Activated T-cell treated with anti-CD3 and anti-CD28 coated beads, Interleukin-2, amount 50 U/mL, for 4 hours (primary cell): ENCODE results near the gene WWOX. TPM values are rescaled to one million over a fixed set of nuclear protein-coding genes. Genes with fewer than 3 reads are reported as not detected.

Experiments
- ATAC-seq, 2 donors: fragments of 200-7000 bp; cut with Tn5 transposase; one replicate each; pipeline ENCODE4 v1.10.0; 2021
- DNase-seq: peaks from one replicate; pipeline ENCODE4 v3.0.0-alpha.2; 2020
- H3K27me3 Mint-ChIP-seq: one replicate; pipeline ENCODE4 v1.8.0; 2021; ENCODE audit warnings: low read depth, mixed read lengths
- H3K36me3 Mint-ChIP-seq: one replicate; pipeline ENCODE4 v1.8.0; 2022; ENCODE audit warnings: mixed read lengths; ENCODE audit not compliant: insufficient read depth
- H3K4me1 Mint-ChIP-seq: one replicate; pipeline ENCODE4 v1.8.0; 2021; ENCODE audit warnings: low read depth, mixed read lengths
- H3K4me3 Mint-ChIP-seq: one replicate; pipeline ENCODE4 v1.8.0; 2021; ENCODE audit warnings: mild to moderate bottlenecking, moderate library complexity, mixed read lengths
- H3K9me3 Mint-ChIP-seq: one replicate; pipeline ENCODE4 v1.8.0; 2021; ENCODE audit warnings: mixed read lengths
- total RNA-seq, 3 donors: library from RNA; stranded (reverse); gene quantifications; one replicate each; pipeline ENCODE4 v1.2.1, GENCODE V29; 2021

WWOX gene
- total RNA-seq, 3 donors from 2014 or later, result 13.9 to 19.1 (median 18.9) TPM

GRCh38 chr16:78177987-78178386, 78.5 kb downstream of the WWOX start:
- no peak overlapping the region for H3K4me3 Mint-ChIP-seq
- H3K36me3 Mint-ChIP-seq, result peaks cover 7% of the 10 kb centered on the region
- ATAC-seq (no peak), DNase-seq (no peak)
- H3K4me1 Mint-ChIP-seq, result no peaks in the 10 kb centered on the region
- H3K27me3 Mint-ChIP-seq, result no peaks in the 10 kb centered on the region
- H3K9me3 Mint-ChIP-seq, result no peaks in the 10 kb centered on the region

DNA sequence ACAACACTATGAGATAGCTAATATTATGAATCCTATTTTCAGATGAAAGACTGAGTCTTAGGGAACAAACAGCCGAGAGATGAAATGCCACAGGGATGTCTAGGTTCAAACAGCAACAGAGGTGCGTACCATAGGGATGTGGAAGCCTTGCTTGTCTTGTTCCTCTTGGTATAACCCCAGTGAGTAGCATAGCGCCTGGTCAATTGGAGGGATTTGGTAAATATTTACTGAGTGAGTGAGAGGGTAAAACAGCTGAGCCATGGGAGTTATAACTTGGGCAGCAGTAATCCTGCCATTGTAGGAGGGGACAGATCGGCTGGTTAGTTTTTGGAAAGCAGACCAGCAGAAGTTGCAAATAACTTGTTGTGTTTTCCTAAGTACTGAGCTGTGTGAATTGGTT, 80.2 kb downstream of the WWOX start:
- no peaks in the 10 kb centered on the region for H3K4me1 Mint-ChIP-seq
- ATAC-seq, result no peak
- no peaks in the 10 kb centered on the region for H3K9me3 Mint-ChIP-seq
- H3K4me3 Mint-ChIP-seq, result no peak overlapping the region
- no peak for DNase-seq
- no peaks in the 10 kb centered on the region for H3K27me3 Mint-ChIP-seq
- peaks cover 4% of the 10 kb centered on the region for H3K36me3 Mint-ChIP-seq

GRCh38 chr16:78180349-78180748, 80.9 kb downstream of the WWOX start:
- DNase-seq, result no peak
- Mint-ChIP-seq H3K9me3 (no peaks in the 10 kb centered on the region), H3K36me3 (peaks cover 4% of the 10 kb centered on the region), H3K27me3 (no peaks in the 10 kb centered on the region), H3K4me3 (no peak overlapping the region), H3K4me1 (no peaks in the 10 kb centered on the region)
- ATAC-seq, result no peak

DNA sequence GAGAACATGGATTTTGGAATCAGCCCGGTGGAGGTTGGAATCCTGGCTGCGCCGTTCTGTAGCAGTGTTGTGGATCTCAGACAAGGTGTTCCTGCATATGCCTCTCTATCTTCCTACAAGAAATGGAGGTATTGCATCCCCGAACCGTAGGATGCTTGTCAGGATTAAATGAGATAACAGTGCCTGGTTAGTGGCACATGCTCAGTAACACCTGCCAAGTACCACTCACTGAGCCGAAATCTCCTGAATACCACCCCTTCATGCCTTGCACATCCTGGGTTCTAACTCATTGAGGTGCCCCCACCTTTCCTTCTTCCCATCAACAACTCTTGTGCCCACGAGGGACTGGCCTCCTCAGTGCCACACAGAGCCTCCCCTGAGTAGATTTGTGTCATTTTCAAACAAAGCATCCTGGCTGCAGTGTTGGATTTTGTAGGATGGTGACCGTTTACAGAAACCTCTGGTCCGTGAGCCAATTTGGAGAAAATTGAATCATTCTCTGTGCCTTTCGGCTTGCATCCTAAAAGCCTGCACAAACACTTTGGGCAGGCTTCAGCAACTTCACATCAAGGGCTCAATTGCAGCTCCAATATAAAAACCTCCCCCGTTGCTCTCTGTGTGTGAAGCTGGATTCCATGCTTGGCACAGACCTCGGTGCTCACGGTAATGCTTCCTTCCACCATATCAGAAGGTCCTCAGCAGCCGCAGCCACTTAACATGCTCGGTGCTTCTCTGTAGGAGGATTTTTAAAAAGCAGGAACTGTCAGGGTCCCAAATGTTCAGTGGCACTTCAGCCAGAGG, 84.2 kb downstream of the WWOX start:
- no peaks in the 10 kb centered on the region for H3K4me1 Mint-ChIP-seq
- H3K36me3 Mint-ChIP-seq, result peaks cover 5% of the 10 kb centered on the region
- no peaks in the 10 kb centered on the region for H3K27me3 Mint-ChIP-seq
- no peak for DNase-seq
- no peak overlapping the region for H3K4me3 Mint-ChIP-seq
- ATAC-seq, result no peak
- H3K9me3 Mint-ChIP-seq, result peaks cover 2% of the 10 kb centered on the region

DNA sequence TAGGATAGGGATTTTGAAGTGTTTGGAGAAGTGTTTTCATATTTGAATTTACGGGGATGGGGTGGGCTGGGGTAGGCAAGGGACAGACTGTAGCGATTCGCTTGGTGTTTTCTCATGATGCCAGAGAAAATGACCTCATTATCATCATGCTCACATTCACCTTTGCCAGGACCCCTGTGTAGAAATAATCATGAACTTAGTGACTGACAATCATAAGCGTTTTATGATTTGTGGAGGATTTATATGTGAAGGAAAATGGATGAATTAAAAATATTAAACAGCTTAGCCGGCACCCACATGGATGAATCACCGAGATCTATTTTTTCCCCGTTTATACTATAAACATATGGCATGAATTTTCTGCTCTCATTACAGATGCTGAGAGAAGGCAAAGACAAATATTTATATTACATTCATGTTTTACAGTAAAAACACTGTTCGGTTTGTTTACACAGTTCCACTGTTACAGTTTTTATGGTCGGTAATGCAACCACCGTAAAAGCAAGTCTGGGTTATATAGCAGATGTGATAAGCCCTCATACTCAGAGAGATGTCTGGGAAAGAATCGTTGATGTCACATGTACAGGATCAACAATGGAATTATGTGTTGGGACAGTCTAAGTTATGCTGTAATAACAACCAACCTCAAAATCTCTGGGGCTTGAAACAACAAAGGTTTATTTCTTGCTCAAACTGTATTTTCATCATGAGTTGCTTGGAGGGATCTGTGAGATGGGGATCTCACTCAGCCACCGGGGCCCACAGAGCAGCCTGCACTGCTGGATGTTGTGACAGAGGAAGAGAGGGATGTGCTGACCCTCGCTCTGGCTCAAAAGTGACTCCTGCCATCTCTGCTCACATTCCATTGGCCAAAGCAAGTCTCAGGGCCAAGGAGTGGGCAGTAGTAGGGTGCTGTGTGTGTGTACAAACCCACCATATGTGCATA, 85.1 kb downstream of the WWOX start:
- Mint-ChIP-seq H3K4me3 (no peak overlapping the region), H3K9me3 (peaks cover 4% of the 10 kb centered on the region), H3K36me3 (peaks cover 12% of the 10 kb centered on the region), H3K4me1 (no peaks in the 10 kb centered on the region), H3K27me3 (no peaks in the 10 kb centered on the region)
- DNase-seq (no peak), ATAC-seq (no peak)

GRCh38 chr16:78189121-78189520, 89.7 kb downstream of the WWOX start:
- no peaks in the 10 kb centered on the region for H3K4me1 Mint-ChIP-seq
- ATAC-seq (no peak), DNase-seq (no peak)
- H3K27me3 Mint-ChIP-seq, result no peaks in the 10 kb centered on the region
- H3K4me3 Mint-ChIP-seq, result no peak overlapping the region
- H3K9me3 Mint-ChIP-seq, result peaks cover 4% of the 10 kb centered on the region
- peaks cover 10% of the 10 kb centered on the region for H3K36me3 Mint-ChIP-seq

DNA sequence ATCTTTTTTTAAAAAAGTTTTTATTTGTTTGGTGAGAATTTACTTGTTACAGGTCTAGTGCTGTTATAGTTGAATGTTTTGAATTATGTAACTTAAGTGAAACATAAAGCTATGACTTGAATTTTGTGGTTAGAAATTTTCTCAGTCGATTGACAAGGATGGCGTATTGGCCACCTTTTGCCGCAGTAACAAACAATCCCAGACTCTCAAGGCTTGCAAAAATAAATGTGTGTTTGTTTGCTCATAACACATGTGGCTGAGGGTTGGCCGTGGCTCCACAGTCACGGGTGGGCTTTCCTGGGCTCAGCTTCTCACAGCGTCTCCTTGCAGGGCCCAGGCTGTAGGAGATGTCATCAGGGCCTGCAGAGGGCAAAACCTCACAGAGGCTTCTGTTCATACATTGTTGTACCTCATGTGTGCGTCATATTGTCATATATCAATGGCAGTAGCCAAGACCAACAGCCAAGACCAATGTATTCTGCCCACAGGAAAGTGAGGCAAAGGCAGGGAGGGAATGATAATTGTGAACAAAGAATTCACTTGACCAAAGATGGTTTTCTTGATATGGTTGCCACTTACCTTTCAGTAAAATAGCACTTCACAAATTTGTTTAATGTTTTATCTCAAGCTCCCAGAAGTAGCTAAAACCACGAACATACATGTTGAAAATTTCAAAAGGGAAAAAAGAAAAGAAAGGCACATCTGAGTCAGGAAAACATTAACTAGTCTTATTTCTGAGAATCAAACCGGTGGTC, 93.5 kb downstream of the WWOX start:
- Mint-ChIP-seq H3K36me3 (peaks cover 10% of the 10 kb centered on the region), H3K4me3 (no peak overlapping the region), H3K9me3 (peaks cover 4% of the 10 kb centered on the region), H3K4me1 (no peaks in the 10 kb centered on the region), H3K27me3 (no peaks in the 10 kb centered on the region)
- DNase-seq (no peak), ATAC-seq (no peak)

GRCh38 chr16:78194948-78195347, 95.5 kb downstream of the WWOX start:
- Mint-ChIP-seq H3K9me3 (no peaks in the 10 kb centered on the region), H3K4me3 (no peak overlapping the region), H3K36me3 (no peaks in the 10 kb centered on the region), H3K27me3 (no peaks in the 10 kb centered on the region), H3K4me1 (no peaks in the 10 kb centered on the region)
- DNase-seq, result no peak
- no peak for ATAC-seq

GRCh38 chr16:78195797-78196196, 96.3 kb downstream of the WWOX start:
- H3K4me1 Mint-ChIP-seq, result no peaks in the 10 kb centered on the region
- no peaks in the 10 kb centered on the region for H3K27me3 Mint-ChIP-seq
- H3K9me3 Mint-ChIP-seq, result no peaks in the 10 kb centered on the region
- ATAC-seq (no peak), DNase-seq (no peak)
- H3K36me3 Mint-ChIP-seq, result no peaks in the 10 kb centered on the region
- no peak overlapping the region for H3K4me3 Mint-ChIP-seq

DNA sequence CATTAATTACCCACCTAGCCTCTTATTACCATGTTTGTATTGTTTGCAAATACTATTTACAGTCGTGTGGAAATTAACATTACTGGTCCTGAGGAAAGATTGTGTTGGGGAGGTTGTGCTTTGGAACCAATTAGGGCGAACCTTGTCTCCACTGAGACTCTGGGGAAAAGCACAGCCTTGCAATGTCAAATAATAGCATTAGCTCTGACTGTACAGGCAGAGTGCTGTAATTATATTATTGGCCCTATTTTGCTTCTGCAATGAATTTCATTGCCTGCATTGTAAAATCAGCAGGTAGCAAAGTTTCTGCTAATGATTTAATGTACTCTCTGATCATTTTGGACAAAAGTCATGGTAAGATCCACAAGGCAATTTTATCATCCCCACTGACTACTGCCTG, 97.0 kb downstream of the WWOX start:
- H3K27me3 Mint-ChIP-seq, result no peaks in the 10 kb centered on the region
- no peaks in the 10 kb centered on the region for H3K36me3 Mint-ChIP-seq
- no peaks in the 10 kb centered on the region for H3K4me1 Mint-ChIP-seq
- no peaks in the 10 kb centered on the region for H3K9me3 Mint-ChIP-seq
- DNase-seq, result no peak
- ATAC-seq, result no peak
- no peak overlapping the region for H3K4me3 Mint-ChIP-seq

DNA sequence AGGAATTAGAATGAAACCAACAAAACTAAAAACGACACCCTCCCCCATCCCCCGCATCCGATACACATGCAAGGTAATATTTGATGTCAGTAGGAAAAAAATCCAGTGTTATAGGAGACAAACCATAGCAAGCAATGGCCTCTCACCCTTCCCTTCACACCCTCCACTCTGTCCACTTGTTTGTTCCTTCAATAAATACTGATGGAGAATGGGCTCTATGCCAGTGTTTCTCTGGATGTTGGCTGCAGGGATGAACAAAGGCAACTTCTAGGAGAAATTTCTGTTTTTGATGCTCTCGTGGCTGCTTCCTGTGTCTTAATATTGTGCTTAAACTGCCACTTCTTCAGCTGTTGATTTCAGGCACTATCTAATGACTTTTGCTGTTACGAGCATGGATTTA, 98.8 kb downstream of the WWOX start:
- H3K36me3 Mint-ChIP-seq, result peaks cover 4% of the 10 kb centered on the region
- H3K27me3 Mint-ChIP-seq, result no peaks in the 10 kb centered on the region
- DNase-seq (no peak), ATAC-seq (no peak)
- no peaks in the 10 kb centered on the region for H3K9me3 Mint-ChIP-seq
- H3K4me1 Mint-ChIP-seq, result no peaks in the 10 kb centered on the region
- no peak overlapping the region for H3K4me3 Mint-ChIP-seq

GRCh38 chr16:78199325-78200022, 100.0 kb downstream of the WWOX start:
- no peak for DNase-seq
- Mint-ChIP-seq H3K36me3 (peaks cover 4% of the 10 kb centered on the region), H3K4me3 (no peak overlapping the region), H3K4me1 (no peaks in the 10 kb centered on the region), H3K9me3 (no peaks in the 10 kb centered on the region), H3K27me3 (no peaks in the 10 kb centered on the region)
- ATAC-seq, result no peak

DNA sequence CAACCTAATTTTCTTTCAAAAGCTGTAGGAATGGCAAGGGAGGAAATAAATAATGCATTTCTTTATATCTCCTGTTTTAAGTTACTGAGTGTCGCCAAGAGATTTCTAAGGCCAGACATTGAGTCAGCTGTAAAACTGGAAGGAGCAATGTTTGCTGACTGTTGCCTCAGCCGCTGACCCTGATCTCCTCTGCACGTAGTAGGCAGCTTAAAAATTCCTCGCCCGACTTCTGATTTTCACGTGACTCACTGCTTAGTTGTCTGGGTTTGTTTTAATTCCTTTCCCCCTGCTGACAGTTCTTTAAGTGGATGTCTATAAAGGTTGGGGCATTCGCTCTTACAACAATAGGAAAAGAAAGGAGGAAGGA, 100.6 kb downstream of the WWOX start:
- Mint-ChIP-seq H3K4me1 (no peaks in the 10 kb centered on the region), H3K27me3 (no peaks in the 10 kb centered on the region), H3K9me3 (no peaks in the 10 kb centered on the region), H3K4me3 (no peak overlapping the region), H3K36me3 (peaks cover 4% of the 10 kb centered on the region)
- no peak for ATAC-seq
- no peak for DNase-seq

GRCh38 chr16:78200623-78201096, 101.2 kb downstream of the WWOX start:
- no peaks in the 10 kb centered on the region for H3K4me1 Mint-ChIP-seq
- peaks cover 4% of the 10 kb centered on the region for H3K36me3 Mint-ChIP-seq
- no peaks in the 10 kb centered on the region for H3K27me3 Mint-ChIP-seq
- DNase-seq (no peak), ATAC-seq (no peak)
- no peak overlapping the region for H3K4me3 Mint-ChIP-seq
- no peaks in the 10 kb centered on the region for H3K9me3 Mint-ChIP-seq
